ENCODE data around the gene TBATA.

The TBATA gene

GRCh38 chr10:70759781-70760180, 25.4 kb downstream of the TBATA start:
- no peaks in the 10 kb centered on the region for H3K4me1 ChIP-seq (ENCODE audit: control insufficient read depth, insufficient read depth, low read length)
- no peaks in the 10 kb centered on the region for H3K27me3 ChIP-seq (ENCODE audit: control insufficient read depth in 1 of 2, insufficient read depth in 2 of 2, low read length in 2 of 2)
- no peak overlapping the region for H3K9ac ChIP-seq (ENCODE audit: low read length in 2 of 2)
- no peaks in the 10 kb centered on the region for H3K36me3 ChIP-seq (ENCODE audit: control insufficient read depth in 2 of 2, insufficient read depth in 2 of 2, low read length in 2 of 2)
- H3K27ac ChIP-seq (ENCODE audit: low read length): no peak overlapping the region
- H3K4me3 ChIP-seq (ENCODE audit: low read length in 2 of 2): no peak overlapping the region
- no peaks in the 10 kb centered on the region for H3K9me3 ChIP-seq (ENCODE audit: control insufficient read depth in 2 of 2, low read length in 2 of 2)

- Histone ChIP-seq H3K27me3 (ENCODE audit: control insufficient read depth in 1 of 2, insufficient read depth in 2 of 2, low read length in 2 of 2) (no peaks in the 10 kb centered on the region), H3K36me3 (ENCODE audit: control insufficient read depth in 2 of 2, insufficient read depth in 2 of 2, low read length in 2 of 2) (no peaks in the 10 kb centered on the region), H3K4me3 (ENCODE audit: low read length in 2 of 2) (no peak overlapping the region), H3K4me1 (ENCODE audit: control insufficient read depth, insufficient read depth, low read length) (peaks cover 6% of the 10 kb centered on the region), H3K9ac (ENCODE audit: low read length in 2 of 2) (no peak overlapping the region), H3K9me3 (ENCODE audit: control insufficient read depth in 2 of 2, low read length in 2 of 2) (no peaks in the 10 kb centered on the region), H3K27ac (ENCODE audit: low read length) (no peak overlapping the region)
Measured at GRCh38 chr10:70758757-70759514, 26.2 kb downstream of the TBATA start.

GRCh38 chr10:70757856-70758255, 27.3 kb downstream of the TBATA start:
- Histone ChIP-seq H3K4me1 (ENCODE audit: control insufficient read depth, insufficient read depth, low read length) (peaks cover 7% of the 10 kb centered on the region), H3K4me3 (ENCODE audit: low read length in 2 of 2) (no peak overlapping the region), H3K9ac (ENCODE audit: low read length in 2 of 2) (no peak overlapping the region), H3K27me3 (ENCODE audit: control insufficient read depth in 1 of 2, insufficient read depth in 2 of 2, low read length in 2 of 2) (no peaks in the 10 kb centered on the region), H3K36me3 (ENCODE audit: control insufficient read depth in 2 of 2, insufficient read depth in 2 of 2, low read length in 2 of 2) (no peaks in the 10 kb centered on the region), H3K27ac (ENCODE audit: low read length) (no peak overlapping the region), H3K9me3 (ENCODE audit: control insufficient read depth in 2 of 2, low read length in 2 of 2) (no peaks in the 10 kb centered on the region)

- Histone ChIP-seq H3K36me3 (ENCODE audit: control insufficient read depth in 2 of 2, insufficient read depth in 2 of 2, low read length in 2 of 2) (no peaks in the 10 kb centered on the region), H3K4me1 (ENCODE audit: control insufficient read depth, insufficient read depth, low read length) (peaks cover 7% of the 10 kb centered on the region), H3K9ac (ENCODE audit: low read length in 2 of 2) (no peak overlapping the region), H3K27me3 (ENCODE audit: control insufficient read depth in 1 of 2, insufficient read depth in 2 of 2, low read length in 2 of 2) (no peaks in the 10 kb centered on the region), H3K9me3 (ENCODE audit: control insufficient read depth in 2 of 2, low read length in 2 of 2) (no peaks in the 10 kb centered on the region), H3K27ac (ENCODE audit: low read length) (no peak overlapping the region), H3K4me3 (ENCODE audit: low read length in 2 of 2) (no peak overlapping the region)
Measured at GRCh38 chr10:70756700-70757360, 28.3 kb downstream of the TBATA start.

GRCh38 chr10:70753841-70754621, 31.1 kb downstream of the TBATA start:
- H3K4me1 ChIP-seq (ENCODE audit: control insufficient read depth, insufficient read depth, low read length): peaks cover 7% of the 10 kb centered on the region

GRCh38 chr10:70753026-70753663, 32.0 kb downstream of the TBATA start:
- Histone ChIP-seq H3K9ac (ENCODE audit: low read length in 2 of 2) (no peak overlapping the region), H3K4me1 (ENCODE audit: control insufficient read depth, insufficient read depth, low read length) (peaks cover 7% of the 10 kb centered on the region), H3K27ac (ENCODE audit: low read length) (no peak overlapping the region), H3K4me3 (ENCODE audit: low read length in 2 of 2) (no peak overlapping the region), H3K9me3 (ENCODE audit: control insufficient read depth in 2 of 2, low read length in 2 of 2) (no peaks in the 10 kb centered on the region), H3K36me3 (ENCODE audit: control insufficient read depth in 2 of 2, insufficient read depth in 2 of 2, low read length in 2 of 2) (no peaks in the 10 kb centered on the region), H3K27me3 (ENCODE audit: control insufficient read depth in 1 of 2, insufficient read depth in 2 of 2, low read length in 2 of 2) (no peaks in the 10 kb centered on the region)

More at GRCh38 chr10:70753841-70754621, 31.1 kb downstream of the TBATA start:
- no peak overlapping the region for H3K4me3 ChIP-seq (ENCODE audit: low read length in 2 of 2)
- H3K9me3 ChIP-seq (ENCODE audit: control insufficient read depth in 2 of 2, low read length in 2 of 2): no peaks in the 10 kb centered on the region
- no peak overlapping the region for H3K27ac ChIP-seq (ENCODE audit: low read length)
- no peak overlapping the region for H3K9ac ChIP-seq (ENCODE audit: low read length in 2 of 2)
- H3K36me3 ChIP-seq (ENCODE audit: control insufficient read depth in 2 of 2, insufficient read depth in 2 of 2, low read length in 2 of 2): no peaks in the 10 kb centered on the region
- no peaks in the 10 kb centered on the region for H3K27me3 ChIP-seq (ENCODE audit: control insufficient read depth in 1 of 2, insufficient read depth in 2 of 2, low read length in 2 of 2)

GRCh38 chr10:70752571-70752970, 32.6 kb downstream of the TBATA start:
- H3K27ac ChIP-seq (ENCODE audit: low read length): no peak overlapping the region
- H3K9ac ChIP-seq (ENCODE audit: low read length in 2 of 2): no peak overlapping the region
- no peaks in the 10 kb centered on the region for H3K27me3 ChIP-seq (ENCODE audit: control insufficient read depth in 1 of 2, insufficient read depth in 2 of 2, low read length in 2 of 2)
- H3K4me3 ChIP-seq (ENCODE audit: low read length in 2 of 2): no peak overlapping the region
- H3K9me3 ChIP-seq (ENCODE audit: control insufficient read depth in 2 of 2, low read length in 2 of 2): no peaks in the 10 kb centered on the region
- H3K4me1 ChIP-seq (ENCODE audit: control insufficient read depth, insufficient read depth, low read length): peaks cover 7% of the 10 kb centered on the region
- no peaks in the 10 kb centered on the region for H3K36me3 ChIP-seq (ENCODE audit: control insufficient read depth in 2 of 2, insufficient read depth in 2 of 2, low read length in 2 of 2)

GRCh38 chr10:70751991-70752390, 33.2 kb downstream of the TBATA start:
- Histone ChIP-seq H3K36me3 (ENCODE audit: control insufficient read depth in 2 of 2, insufficient read depth in 2 of 2, low read length in 2 of 2) (no peaks in the 10 kb centered on the region), H3K9me3 (ENCODE audit: control insufficient read depth in 2 of 2, low read length in 2 of 2) (no peaks in the 10 kb centered on the region), H3K9ac (ENCODE audit: low read length in 2 of 2) (no peak overlapping the region), H3K27ac (ENCODE audit: low read length) (no peak overlapping the region), H3K27me3 (ENCODE audit: control insufficient read depth in 1 of 2, insufficient read depth in 2 of 2, low read length in 2 of 2) (no peaks in the 10 kb centered on the region), H3K4me3 (ENCODE audit: low read length in 2 of 2) (no peak overlapping the region), H3K4me1 (ENCODE audit: control insufficient read depth, insufficient read depth, low read length) (peaks cover 9% of the 10 kb centered on the region)

GRCh38 chr10:70751356-70751755, 33.8 kb downstream of the TBATA start:
- no peak overlapping the region for H3K9ac ChIP-seq (ENCODE audit: low read length in 2 of 2)
- H3K27ac ChIP-seq (ENCODE audit: low read length): no peak overlapping the region
- no peaks in the 10 kb centered on the region for H3K27me3 ChIP-seq (ENCODE audit: control insufficient read depth in 1 of 2, insufficient read depth in 2 of 2, low read length in 2 of 2)
- no peaks in the 10 kb centered on the region for H3K36me3 ChIP-seq (ENCODE audit: control insufficient read depth in 2 of 2, insufficient read depth in 2 of 2, low read length in 2 of 2)
- H3K4me1 ChIP-seq (ENCODE audit: control insufficient read depth, insufficient read depth, low read length): peaks cover 9% of the 10 kb centered on the region
- H3K4me3 ChIP-seq (ENCODE audit: low read length in 2 of 2): no peak overlapping the region
- H3K9me3 ChIP-seq (ENCODE audit: control insufficient read depth in 2 of 2, low read length in 2 of 2): no peaks in the 10 kb centered on the region

GRCh38 chr10:70750156-70750703, 34.9 kb downstream of the TBATA start:
- Histone ChIP-seq H3K36me3 (ENCODE audit: control insufficient read depth in 2 of 2, insufficient read depth in 2 of 2, low read length in 2 of 2) (no peaks in the 10 kb centered on the region), H3K9me3 (ENCODE audit: control insufficient read depth in 2 of 2, low read length in 2 of 2) (no peaks in the 10 kb centered on the region), H3K4me3 (ENCODE audit: low read length in 2 of 2) (no peak overlapping the region)

More at GRCh38 chr10:70750156-70750703, 34.9 kb downstream of the TBATA start:
- Histone ChIP-seq H3K4me1 (ENCODE audit: control insufficient read depth, insufficient read depth, low read length) (peaks cover 9% of the 10 kb centered on the region), H3K27me3 (ENCODE audit: control insufficient read depth in 1 of 2, insufficient read depth in 2 of 2, low read length in 2 of 2) (no peaks in the 10 kb centered on the region), H3K27ac (ENCODE audit: low read length) (no peak overlapping the region), H3K9ac (ENCODE audit: low read length in 2 of 2) (no peak overlapping the region)

Measured in stomach smooth muscle (tissue), 2 donors.